ENCODE data around the gene EEF1B2.
"Not testable (repeated sequence)": the region's sequence is repeated elsewhere in the genome, so short reads cannot be mapped to it uniquely, and the experiment has no call there.

The EEF1B2 gene

GRCh38 chr2:206168230-206168629 is 8.5 kb downstream of the EEF1B2 start:
- DNase-seq, result not testable (repeated sequence)

DNA sequence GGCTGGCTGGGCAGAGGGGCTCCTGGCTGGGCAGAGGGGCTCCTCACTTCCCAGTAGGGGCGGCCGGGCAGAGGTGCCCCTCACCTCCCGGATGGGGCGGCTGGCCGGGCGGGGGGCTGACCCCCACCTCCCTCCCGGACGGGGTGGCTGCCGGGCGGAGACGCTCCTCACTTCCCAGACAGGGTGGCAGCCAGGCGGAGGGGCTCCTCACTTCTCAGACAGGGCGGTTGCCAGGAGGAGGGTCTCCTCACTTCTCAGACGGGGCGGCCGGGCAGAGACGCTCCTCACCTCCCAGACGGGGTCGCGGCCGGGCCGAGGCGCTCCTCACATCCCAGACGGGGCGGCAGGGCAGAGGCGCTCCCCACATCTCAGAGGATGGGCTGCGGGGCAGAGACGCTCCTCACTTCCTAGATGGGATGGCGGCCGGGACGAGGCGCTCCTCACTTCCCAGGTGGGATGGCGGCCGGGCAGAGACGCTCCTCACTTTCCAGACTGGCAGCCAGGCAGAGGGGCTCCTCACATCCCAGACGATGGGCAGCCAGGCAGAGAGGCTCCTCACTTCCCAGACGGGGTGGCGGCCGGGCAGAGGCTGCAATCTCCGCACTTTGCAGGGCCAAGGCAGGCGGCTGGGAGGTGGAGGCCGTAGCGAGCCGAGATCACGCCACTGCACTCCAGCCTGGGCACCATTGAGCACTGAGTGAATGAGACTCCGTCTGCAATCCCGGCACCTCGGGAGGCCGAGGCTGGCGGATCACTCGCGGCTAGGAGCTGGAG is 12.1 kb downstream of the EEF1B2 start:
- not testable (repeated sequence) for DNase-seq

GRCh38 chr2:206173147-206173546 is 13.5 kb downstream of the EEF1B2 start:
- DNase-seq, result no peak

DNA sequence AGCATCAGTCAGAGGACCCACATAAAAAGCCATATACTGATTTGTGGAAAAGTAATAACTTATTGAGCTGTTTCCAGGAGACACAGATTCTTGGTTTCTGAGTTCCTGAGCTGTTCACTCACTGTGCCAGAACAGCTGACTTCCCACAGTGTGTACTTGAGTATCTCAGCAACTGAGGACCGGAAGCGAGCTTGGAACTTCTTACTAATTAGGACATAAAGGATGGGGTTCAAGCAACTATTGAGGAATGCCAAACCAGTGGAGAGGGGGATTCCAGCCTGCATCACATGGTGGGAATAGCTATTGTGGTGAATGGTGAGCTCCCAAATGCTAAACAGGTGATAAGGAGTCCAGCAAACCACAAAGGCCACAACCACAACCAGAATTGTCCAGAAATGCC is 16.4 kb downstream of the EEF1B2 start:
- no peak for DNase-seq

- DNase-seq, result no peak
These were observed 17.2 kb downstream of the EEF1B2 start for GRCh38 chr2:206176901-206177300.

- not testable (repeated sequence) for DNase-seq
These were observed 21.8 kb downstream of the EEF1B2 start for GRCh38 chr2:206181526-206181925.

DNA sequence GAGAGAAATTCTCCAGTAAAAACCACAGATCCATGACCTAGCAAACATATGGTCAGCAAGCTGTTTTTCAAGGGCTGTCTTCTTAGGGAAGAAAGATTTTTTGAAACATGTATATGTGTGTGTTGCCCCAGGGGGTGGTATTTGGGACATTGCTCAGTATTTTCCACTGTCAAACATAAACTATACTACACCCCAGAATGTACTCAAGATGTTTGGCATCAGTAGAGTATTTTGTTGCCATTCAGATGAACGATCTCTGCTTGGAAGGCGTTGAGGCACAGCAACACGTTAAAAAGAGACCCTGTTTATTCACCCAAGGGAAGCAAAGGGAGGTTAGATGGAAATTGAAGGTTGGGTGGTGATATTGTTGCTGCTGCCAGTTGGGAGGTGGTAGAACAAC is 30.0 kb downstream of the EEF1B2 start:
- no peak for DNase-seq

GRCh38 chr2:206190111-206190510 is 30.4 kb downstream of the EEF1B2 start:
- DNase-seq, result no peak

DNA sequence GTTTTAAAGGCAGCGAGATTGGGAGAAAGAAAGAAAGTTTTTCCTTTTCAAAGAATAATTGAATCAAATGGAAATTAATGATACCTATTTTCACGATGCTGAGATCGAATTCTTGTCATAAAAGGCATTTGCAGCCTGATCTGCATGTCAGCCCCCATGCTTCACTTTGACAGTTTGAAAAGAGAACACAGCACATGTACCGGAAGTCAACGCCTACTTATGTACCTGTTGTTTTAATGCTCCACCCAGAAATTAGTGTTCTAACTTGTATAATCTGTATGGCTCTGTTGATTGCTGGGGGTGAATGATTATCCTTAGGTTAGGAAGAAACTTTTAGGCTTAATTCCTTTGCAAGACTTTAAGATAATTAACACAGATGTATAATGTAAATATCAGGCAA is 31.0 kb downstream of the EEF1B2 start:
- DNase-seq, result no peak

- DNase-seq, result no peak
These were observed 32.5 kb downstream of the EEF1B2 start for GRCh38 chr2:206192157-206192556.

DNA sequence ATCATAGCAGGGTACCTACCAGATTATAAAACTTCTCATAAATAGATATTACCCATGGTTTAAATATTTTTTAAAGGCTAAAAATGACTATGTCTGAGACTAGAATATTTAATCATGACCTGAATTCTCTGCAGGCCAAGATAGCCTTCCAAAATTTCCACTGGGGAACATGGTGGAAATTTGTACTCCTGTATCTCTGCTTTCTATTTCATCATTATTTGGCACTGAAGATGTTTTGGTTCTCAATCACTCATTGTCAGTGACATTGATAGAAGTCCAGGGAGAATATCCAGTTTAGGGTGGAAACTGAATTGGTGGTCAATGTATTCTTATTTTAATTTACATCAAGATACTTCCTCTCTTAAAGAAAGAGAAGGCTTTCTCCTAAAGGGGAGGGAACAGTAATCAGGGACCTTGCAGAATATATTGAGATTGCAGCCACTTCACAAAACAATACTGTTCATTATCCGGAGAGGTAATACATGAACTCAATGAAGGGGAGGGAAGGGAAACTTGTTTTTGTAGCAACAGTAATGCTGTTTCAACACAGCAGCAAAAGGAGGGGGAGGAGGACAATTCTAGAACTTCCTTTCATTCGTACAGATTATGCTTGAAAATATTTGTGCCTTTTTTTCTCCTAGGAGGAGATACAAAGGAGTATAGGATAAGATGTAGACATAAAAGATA is 34.1 kb downstream of the EEF1B2 start:
- DNase-seq, result no peak

GRCh38 chr2:206198677-206199076 is 39.0 kb downstream of the EEF1B2 start:
- no peak for DNase-seq

GRCh38 chr2:206201075-206201848 is 41.6 kb downstream of the EEF1B2 start:
- no peak for DNase-seq

- no peak for DNase-seq
These were observed 42.8 kb downstream of the EEF1B2 start for GRCh38 chr2:206202446-206202845.

DNA sequence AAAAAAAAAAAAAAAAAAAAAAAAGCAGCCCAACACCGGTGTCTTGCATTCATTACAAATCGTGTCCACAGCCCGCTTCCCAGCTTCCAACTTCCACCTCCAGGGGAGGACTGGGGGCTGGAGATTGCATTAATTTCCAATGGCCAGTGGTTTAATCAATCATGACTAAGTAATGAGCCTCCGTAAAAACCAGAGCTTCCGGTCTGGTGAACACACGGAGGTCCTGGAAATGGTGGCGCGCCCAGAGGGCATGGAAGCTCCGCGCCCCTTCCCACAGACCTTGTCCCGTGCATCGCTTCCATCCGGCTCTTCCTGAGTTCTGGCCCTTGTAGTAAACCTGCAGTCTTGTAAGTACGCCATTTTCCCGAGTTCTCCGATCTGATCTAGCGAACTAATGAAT is 43.6 kb downstream of the EEF1B2 start:
- no peak for DNase-seq

DNA sequence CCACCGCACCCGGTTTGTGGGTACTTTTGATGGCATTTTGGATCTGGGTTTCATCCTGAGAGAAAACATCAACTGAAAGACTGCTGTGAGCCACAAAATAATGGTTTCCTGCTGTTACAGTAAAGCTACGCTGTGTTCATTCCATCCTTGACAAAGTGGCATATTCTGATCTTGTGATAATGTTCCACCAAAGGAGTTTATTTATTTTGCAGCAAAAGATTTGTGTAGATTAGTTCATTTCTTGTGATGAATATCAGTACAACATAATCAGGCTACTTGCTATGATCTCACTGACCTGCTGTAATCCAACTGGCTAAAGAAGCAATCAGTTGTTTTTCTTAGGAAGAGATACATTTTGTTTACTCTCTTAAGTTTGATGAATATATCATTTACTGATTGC is 45.0 kb downstream of the EEF1B2 start:
- DNase-seq, result no peak

DNA sequence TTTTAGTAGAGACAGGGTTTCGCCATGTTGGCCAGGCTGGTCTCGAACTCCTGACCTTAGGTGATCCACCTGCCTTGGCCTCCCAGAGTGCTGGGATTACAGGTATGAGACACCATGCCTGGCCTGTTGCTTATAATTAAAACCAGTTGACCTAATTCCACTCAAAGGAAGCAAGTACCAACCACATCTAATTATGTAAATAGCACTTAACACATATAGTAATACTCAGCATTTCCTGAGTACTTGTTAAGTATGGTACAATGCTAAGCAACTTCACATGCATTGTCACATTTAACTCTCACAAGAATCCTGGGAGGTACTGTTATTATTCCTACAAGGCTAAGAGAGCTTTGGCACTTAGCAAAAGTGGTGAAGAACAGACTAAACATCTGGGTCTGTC is 47.6 kb downstream of the EEF1B2 start:
- DNase-seq, result not testable (repeated sequence)

DNA sequence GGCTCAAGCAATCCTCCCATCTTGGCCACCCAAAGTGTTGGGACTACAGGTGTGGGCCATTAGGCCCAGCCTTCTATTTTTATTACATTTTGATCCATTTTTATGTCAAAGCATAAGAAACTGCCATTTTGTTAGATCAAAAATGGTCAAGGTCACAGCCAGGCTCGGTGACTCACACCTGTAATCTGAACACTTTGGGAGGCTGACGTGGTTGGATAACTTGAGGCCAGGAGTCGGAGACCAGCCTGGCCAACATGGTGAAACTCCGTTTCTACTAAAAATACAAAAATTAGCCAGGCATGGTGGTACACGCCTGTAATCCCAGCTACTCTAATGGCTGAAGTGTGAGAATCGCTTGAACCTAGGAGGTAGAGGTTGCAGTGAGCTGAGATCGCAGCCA is 49.2 kb downstream of the EEF1B2 start:
- DNase-seq, result no peak

DNA sequence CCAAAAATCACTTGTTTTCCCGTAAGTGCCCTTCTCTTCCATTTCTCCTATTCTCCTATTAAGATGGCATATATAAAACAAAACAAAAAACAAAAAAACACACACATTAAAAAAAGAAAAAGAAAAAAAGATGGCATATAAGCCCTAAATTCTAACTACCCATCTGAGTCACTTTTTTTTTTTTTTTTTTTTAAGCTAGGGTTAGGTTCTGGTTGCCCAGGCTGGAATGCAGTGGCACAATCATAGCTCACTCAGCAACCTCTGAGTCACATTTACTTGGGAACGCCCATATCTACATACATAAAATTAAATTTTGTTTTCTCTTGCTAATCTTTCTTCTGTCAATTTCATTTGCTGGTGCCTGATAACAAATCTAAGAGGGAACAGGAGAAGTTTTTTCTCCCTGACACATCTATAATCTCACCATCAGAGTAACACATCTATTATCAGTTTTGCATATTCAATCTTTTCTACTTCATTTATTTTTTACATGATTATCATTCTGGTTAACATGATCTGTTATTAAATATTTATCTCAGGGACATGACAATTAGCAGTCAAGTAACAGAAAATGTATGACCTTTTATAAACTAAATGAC is 52.1 kb downstream of the EEF1B2 start:
- DNase-seq, result no peak
